ENCODE data around the gene FCSK. TPM values are rescaled to one million over a fixed set of nuclear protein-coding genes. Genes with fewer than 3 reads are reported as not detected.

The FCSK gene
- total and polyA plus RNA-seq, 9 donors: 5.1 to 29.4 (median 20.0) TPM

GRCh38 chr16:70527315-70527996 is 73.1 kb downstream of the FCSK start:
- 58 to 66% (median 59%) methylated on average over 8 of the region's 8 CpGs for WGBS, 3 donors
- TF ChIP-seq CTCF (IDR thresholded peaks at IDR 0.05) (no peak), POLR2A (IDR thresholded peaks at IDR 0.05) (no peak), EP300 (IDR thresholded peaks at IDR 0.05) (no peak)
- no peaks in the 10 kb centered on the region for H3K36me3 ChIP-seq
- no peak for DNase-seq
- H3K4me3 ChIP-seq: no peak overlapping the region
- intact Hi-C loops (cut with DNase I): loop anchor here in 2 of 4 donors (5.0 kb wide), 2 partner anchors 125 to 240 kb away; no protein-coding TSS in a partner anchor
- peaks cover 7% of the 10 kb centered on the region for H3K4me1 ChIP-seq (ENCODE audit: insufficient read depth)
- H3K9me3 ChIP-seq: no peaks in the 10 kb centered on the region
- H3K27ac ChIP-seq: no peak overlapping the region
- no peaks in the 10 kb centered on the region for H3K27me3 ChIP-seq

- intact Hi-C loops (cut with DNase I): loop anchor here in 2 of 4 donors (5.0 kb wide), 2 partner anchors 123 to 238 kb away; no protein-coding TSS in a partner anchor
- Histone ChIP-seq H3K4me1 (ENCODE audit: insufficient read depth) (peaks cover 6% of the 10 kb centered on the region), H3K4me3 (no peak overlapping the region), H3K27me3 (no peaks in the 10 kb centered on the region), H3K27ac (no peak overlapping the region), H3K9me3 (no peaks in the 10 kb centered on the region), H3K36me3 (no peaks in the 10 kb centered on the region)
- no peak for DNase-seq
- TF ChIP-seq CTCF (IDR thresholded peaks at IDR 0.05): peak in 1 of 3 donors; percentile 35
- TF ChIP-seq POLR2A (IDR thresholded peaks at IDR 0.05): no peak
- TF ChIP-seq EP300 (IDR thresholded peaks at IDR 0.05): no peak
- 44 to 57% (median 48%) methylated on average over 8 of the region's 8 CpGs for WGBS, 3 donors
These were observed 74.8 kb downstream of the FCSK start for GRCh38 chr16:70529051-70529777.

Small RNA genes within 50 kb of the gene (small RNA-seq; reads per million reads assigned to genes)
- not detected for gene RNU6-23P
- gene RPS27P26: not detected
- gene SNORD111B: 271 reads per million, percentile 94 among the genes with 10 or more reads in this experiment

Other genes starting within 250 kb of the FCSK start
- gene EXOSC6, start 202.7 kb upstream of the FCSK start, total RNA-seq: 10 to 100 TPM; 19.5 to 30.2 (median 22.4) TPM
- gene EXOSC6, start 202.7 kb upstream of the FCSK start, polyA plus RNA-seq: 10 to 100 TPM; 12.4 to 15.5 TPM
- gene AARS1, start 165.1 kb upstream of the FCSK start, total RNA-seq: 100 to 1,000 TPM in 1 of 7 donors, 10 to 100 TPM in 6; 26.7 to 280 (median 60.3) TPM
- 10 to 100 TPM; 38.8 to 83.2 TPM for gene AARS1, start 165.1 kb upstream of the FCSK start, polyA plus RNA-seq
- gene DDX19B, start 155.4 kb upstream of the FCSK start, total RNA-seq: 10 to 100 TPM; 18.9 to 42.2 (median 21.6) TPM
- gene DDX19B, start 155.4 kb upstream of the FCSK start, polyA plus RNA-seq: 10 to 100 TPM; 21.1 to 45.6 TPM
- 10 to 100 TPM; 22.9 to 40.9 (median 34.7) TPM for gene DDX19A, start 107.7 kb upstream of the FCSK start, total RNA-seq
- gene DDX19A, start 107.7 kb upstream of the FCSK start, polyA plus RNA-seq: 10 to 100 TPM; 26.3 to 37.3 TPM
- gene ST3GAL2, start 15.5 kb upstream of the FCSK start, total RNA-seq: 10 to 100 TPM; 12.3 to 49.7 (median 25.0) TPM
- gene ST3GAL2, start 15.5 kb upstream of the FCSK start, polyA plus RNA-seq: 10 to 100 TPM in 1 of 2 donors, 1 to 10 TPM in 1; 6.2 to 13.4 TPM
- 10 to 100 TPM; 27.4 to 46.5 (median 36.3) TPM for gene COG4, start 69.0 kb downstream of the FCSK start, total RNA-seq
- gene COG4, start 69.0 kb downstream of the FCSK start, polyA plus RNA-seq: 10 to 100 TPM; 32.8 to 41.8 TPM
- 100 to 1,000 TPM in 6 of 7 donors, 10 to 100 TPM in 1; 76.1 to 322 (median 282) TPM for gene SF3B3, start 69.2 kb downstream of the FCSK start, total RNA-seq
- gene SF3B3, start 69.2 kb downstream of the FCSK start, polyA plus RNA-seq: 100 to 1,000 TPM; 104 to 326 TPM
- gene IL34, start 192.0 kb downstream of the FCSK start, total RNA-seq: 1 to 10 TPM in 6 of 7 donors, under 1 TPM in 1; 0.91 to 4.0 (median 1.9) TPM
- gene IL34, start 192.0 kb downstream of the FCSK start, polyA plus RNA-seq: 1 to 10 TPM in 1 of 2 donors, under 1 TPM in 1; 0.88 to 1.8 TPM
- gene MTSS2, start 231.5 kb downstream of the FCSK start, total RNA-seq: 10 to 100 TPM; 19.6 to 93.5 (median 40.2) TPM
- 10 to 100 TPM in 1 of 2 donors, 1 to 10 TPM in 1; 8.4 to 52.5 TPM for gene MTSS2, start 231.5 kb downstream of the FCSK start, polyA plus RNA-seq